ENCODE data around the gene PLSCR5.

DNA sequence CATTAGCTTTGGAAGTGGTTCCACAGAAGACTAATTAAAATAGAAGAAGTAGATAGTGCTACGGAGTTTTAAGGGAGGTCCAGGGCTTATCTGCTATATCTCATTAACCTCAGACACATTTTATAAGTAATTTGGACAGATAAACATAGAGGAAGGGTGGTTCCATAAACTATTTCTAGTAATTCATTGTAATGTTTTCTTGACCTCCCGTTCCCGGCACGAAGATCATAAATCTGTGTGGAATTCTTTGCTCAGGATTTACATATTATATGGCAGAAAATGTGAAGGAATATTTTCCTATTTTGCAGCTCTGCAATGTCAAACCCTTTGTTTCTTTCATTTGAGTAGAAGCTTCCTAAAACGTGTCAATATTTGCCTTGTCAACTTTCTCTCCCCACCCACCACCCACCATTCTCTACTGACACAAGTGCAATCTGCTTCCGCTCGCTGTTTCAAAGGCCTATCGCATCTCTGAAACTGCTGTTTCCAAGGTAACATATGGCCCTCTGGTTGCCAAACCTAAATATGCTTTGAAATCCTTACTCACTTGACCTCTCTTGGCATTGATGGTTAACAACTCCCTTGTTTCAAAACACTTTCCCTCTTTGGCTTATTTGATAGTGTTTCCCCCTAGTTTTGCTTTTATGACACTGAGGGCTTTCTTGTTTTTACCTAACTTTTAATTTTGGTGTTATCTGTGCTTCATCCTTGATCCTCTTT lies 21.4 kb upstream of the PLSCR5 start:
- TF ChIP-seq, protein P1, sequence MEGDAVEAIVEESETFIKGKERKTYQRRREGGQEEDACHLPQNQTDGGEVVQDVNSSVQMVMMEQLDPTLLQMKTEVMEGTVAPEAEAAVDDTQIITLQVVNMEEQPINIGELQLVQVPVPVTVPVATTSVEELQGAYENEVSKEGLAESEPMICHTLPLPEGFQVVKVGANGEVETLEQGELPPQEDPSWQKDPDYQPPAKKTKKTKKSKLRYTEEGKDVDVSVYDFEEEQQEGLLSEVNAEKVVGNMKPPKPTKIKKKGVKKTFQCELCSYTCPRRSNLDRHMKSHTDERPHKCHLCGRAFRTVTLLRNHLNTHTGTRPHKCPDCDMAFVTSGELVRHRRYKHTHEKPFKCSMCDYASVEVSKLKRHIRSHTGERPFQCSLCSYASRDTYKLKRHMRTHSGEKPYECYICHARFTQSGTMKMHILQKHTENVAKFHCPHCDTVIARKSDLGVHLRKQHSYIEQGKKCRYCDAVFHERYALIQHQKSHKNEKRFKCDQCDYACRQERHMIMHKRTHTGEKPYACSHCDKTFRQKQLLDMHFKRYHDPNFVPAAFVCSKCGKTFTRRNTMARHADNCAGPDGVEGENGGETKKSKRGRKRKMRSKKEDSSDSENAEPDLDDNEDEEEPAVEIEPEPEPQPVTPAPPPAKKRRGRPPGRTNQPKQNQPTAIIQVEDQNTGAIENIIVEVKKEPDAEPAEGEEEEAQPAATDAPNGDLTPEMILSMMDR (IDR thresholded peaks at IDR 0.05; ENCODE audit: low read depth, low read length): no peak
- no peak for TF ChIP-seq EZH2phosphoT487 (IDR thresholded peaks at IDR 0.05; ENCODE audit: low read depth)

Measured in OCI-LY3 (cell line).